Stimulated activated CD4-positive, alpha-beta T cell treated with anti-CD3 and anti-CD28 coated beads, TNF-alpha, amount 100 ng/mL, for 1 hour (primary cell): Measurements from ENCODE around the gene OR4K5.
"Not testable (repeated sequence)": the region's sequence is repeated elsewhere in the genome, so short reads cannot be mapped to it uniquely, and the experiment has no call there.

Experiments
- DNase-seq, 3 donors: peaks; one replicate each; pipeline ENCODE4 v3.0.0-alpha.2; 2020; ENCODE audit warnings: low read depth in 3 of 3, low spot score in 1 of 3

The OR4K5 gene, protein sequence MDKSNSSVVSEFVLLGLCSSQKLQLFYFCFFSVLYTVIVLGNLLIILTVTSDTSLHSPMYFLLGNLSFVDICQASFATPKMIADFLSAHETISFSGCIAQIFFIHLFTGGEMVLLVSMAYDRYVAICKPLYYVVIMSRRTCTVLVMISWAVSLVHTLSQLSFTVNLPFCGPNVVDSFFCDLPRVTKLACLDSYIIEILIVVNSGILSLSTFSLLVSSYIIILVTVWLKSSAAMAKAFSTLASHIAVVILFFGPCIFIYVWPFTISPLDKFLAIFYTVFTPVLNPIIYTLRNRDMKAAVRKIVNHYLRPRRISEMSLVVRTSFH

DNA sequence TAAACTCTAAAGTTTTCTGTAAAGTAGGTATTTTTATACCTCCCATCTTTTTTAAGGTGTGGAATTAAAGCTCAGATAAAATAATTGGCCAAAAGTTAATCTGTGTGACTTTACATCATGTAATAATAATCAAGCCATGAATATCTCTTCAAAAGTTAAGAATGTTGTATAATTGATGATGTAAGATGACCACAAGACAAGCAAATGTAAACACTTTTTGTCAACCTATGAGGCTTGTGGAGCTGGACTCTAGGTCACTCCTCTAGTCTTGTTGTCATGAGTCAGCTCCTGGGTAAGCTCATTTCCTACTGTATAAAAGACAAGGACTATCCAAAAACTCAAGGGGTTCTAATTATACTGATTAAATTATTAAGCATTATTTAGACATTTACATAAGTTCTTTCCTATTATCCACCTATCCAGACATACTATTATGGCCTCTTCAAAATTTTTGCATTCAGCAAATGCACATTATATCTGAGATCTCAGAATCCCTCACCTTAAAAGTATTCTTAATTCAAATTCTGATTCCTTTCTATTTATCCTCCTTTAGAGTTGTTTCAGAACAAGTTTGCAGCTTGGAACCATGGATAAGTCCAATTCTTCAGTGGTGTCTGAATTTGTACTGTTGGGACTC, at the start of gene OR4K5:
OR4K5 (plus strand) TSS at position 587 of the 637 bp plus-strand sequence; CDS start at position 587, 0 bp downstream.
- DNase-seq: no peak

DNA sequence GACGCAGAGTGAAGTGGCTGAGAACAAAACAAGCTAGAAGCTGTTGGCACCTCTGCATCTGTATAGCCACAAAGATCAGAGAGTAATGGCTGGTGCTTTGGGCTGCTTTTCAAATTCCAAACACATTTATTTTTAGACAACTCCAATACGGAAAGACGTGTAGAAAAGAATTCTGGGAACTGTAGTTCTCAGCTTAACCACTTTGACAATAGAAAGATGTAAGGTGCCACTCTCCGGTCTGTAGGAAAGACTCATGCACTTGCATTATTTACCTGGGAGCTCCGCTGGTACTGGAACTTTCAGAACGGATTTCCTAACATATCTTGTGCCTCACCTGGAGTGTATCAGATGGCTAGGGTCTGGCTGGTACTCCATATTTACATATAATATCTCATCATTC, 47.2 kb upstream of the OR4K5 start:
- no peak for DNase-seq

GRCh38 chr14:19874842-19875241, 45.6 kb upstream of the OR4K5 start, which contains the start of gene OR4K2:
Gene OR4K2, plus strand, starts transcription at chr14:19875142. Its CDS starts 1,126 bp downstream, at chr14:19876268.
- DNase-seq: no peak

DNA sequence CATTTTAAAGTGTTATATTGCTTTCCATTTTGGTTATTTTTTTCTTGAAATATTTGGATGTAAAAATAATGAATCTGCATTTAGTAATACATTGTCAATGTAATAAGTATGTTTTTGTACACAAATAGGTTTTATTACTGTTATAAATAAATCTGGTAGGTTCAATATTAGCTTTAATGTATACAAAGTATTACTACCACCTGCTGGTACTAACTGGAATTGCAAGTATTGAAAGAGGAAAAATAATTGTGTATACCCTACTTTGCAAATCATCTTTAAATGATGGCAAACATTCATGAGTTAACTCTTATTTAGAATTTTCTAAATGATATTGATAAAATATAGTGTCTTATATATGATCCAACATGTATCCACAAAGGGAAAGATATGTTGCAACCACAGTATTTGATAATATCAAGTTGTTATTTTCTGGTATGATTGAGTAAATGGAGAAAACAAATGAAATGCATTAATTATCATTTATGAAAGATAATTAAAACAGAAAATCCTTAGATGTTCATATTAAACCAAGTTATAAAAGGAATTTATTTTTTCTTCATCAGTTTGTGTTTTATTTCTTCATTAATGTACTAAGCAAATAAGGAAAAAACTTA, 42.3 kb upstream of the OR4K5 start:
- DNase-seq: no peak

GRCh38 chr14:19895282-19895681, 25.1 kb upstream of the OR4K5 start:
- no peak for DNase-seq

- DNase-seq: no peak
Observed at GRCh38 chr14:19900999-19901398, 19.4 kb upstream of the OR4K5 start.

DNA sequence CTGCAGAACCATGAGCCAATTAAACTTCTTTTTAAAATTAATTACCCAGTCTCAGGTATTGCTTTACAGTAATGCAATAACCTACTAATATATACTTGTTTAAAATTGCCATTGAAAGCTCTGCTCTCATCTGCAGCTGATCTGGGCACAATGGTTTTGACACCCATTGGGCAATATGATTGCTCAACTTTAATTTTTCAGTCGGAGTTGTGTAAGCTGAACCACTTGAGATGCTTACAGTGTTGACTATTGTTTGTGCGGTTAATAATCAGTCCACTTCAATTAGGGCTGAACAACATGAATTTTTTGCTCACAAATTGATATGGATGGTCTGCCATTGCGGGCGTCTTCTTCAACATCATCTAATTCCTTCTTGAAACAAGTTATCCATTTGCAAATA, 18.0 kb upstream of the OR4K5 start:
- no peak for DNase-seq

GRCh38 chr14:19906665-19907064, 13.7 kb upstream of the OR4K5 start:
- no peak for DNase-seq

- DNase-seq: no peak
Observed at GRCh38 chr14:19911114-19911513, 9.3 kb upstream of the OR4K5 start.

- DNase-seq: no peak
Observed at GRCh38 chr14:19917243-19917642, 3.2 kb upstream of the OR4K5 start.

GRCh38 chr14:19917955-19918518, 2.4 kb upstream of the OR4K5 start:
- no peak for DNase-seq

- DNase-seq: no peak
Observed at GRCh38 chr14:19918553-19919264, 1.7 kb upstream of the OR4K5 start.

- DNase-seq: no peak
Observed at GRCh38 chr14:19930617-19931016, 10.2 kb downstream of the OR4K5 start, which contains the start of gene OR4K1. Gene OR4K1, plus strand, starts transcription at chr14:19930917. Its CDS starts 4,750 bp downstream, at chr14:19935667.

GRCh38 chr14:19941668-19942067, 21.3 kb downstream of the OR4K5 start:
- DNase-seq: no peak

- no peak for DNase-seq
Observed at GRCh38 chr14:19947413-19948090, 27.1 kb downstream of the OR4K5 start.

DNA sequence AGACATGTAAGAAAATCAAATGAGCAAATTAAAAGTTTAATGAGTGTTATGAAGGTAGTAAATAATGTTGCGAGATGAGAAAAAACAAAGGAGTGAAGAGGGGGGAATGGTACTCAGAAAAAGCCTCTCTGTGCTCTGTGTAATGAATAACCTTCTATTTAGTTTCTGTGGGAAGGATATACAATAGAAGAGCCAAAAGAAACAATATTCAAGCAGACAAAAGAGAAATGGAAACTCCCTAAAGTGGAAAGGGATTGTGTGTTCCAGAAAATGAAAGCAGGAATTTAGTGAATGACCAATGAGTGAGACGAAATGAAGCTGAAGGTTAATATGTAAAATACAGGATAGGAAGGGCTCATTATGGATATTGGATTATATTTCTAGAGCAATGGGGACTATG, 28.8 kb downstream of the OR4K5 start:
- no peak for DNase-seq

DNA sequence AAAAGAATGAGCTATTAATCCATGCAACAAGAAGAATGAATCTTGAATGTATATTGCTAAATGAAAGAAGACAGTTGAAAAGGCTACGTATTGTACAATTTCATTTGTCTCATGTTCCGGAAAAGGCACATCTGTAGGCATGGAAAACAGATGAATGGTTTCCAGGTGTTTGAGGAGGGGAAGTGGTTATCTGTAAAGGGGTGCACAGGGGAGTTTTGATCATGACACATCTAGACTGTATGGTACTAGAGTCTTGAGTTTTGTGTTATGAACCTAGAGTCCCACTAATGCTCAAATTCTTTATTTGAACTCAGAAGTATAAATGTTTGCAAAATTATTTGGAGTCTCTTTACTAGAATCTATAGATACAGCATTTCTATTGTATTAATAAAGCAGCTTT, 49.3 kb downstream of the OR4K5 start:
- DNase-seq: not testable (repeated sequence)
